HG02938 (cell line): ENCODE data around the gene ZBTB17.
"Not testable (repeated sequence)": the region's sequence is repeated elsewhere in the genome, so short reads cannot be mapped to it uniquely, and the experiment has no call there.

Experiments used
- ATAC-seq: cut with Tn5 transposase; IDR thresholded peaks from one replicate; pipeline ENCODE4 v1.9.1; 2021; ENCODE audit warnings: mild to moderate bottlenecking, moderate library complexity; ENCODE audit not compliant: unreplicated experiment

The ZBTB17 gene

GRCh38 chr1:15938628-15939161 lies 37.2 kb downstream of the ZBTB17 start:
- no peak for ATAC-seq

GRCh38 chr1:15937706-15938168 lies 38.2 kb downstream of the ZBTB17 start:
- no peak for ATAC-seq

GRCh38 chr1:15937146-15937545 lies 38.8 kb downstream of the ZBTB17 start:
- ATAC-seq: no peak

- ATAC-seq: no peak
Observed at GRCh38 chr1:15936025-15936424, 39.9 kb downstream of the ZBTB17 start.

GRCh38 chr1:15935056-15935950 lies 40.6 kb downstream of the ZBTB17 start:
- no peak for ATAC-seq

- ATAC-seq: no peak
Observed at GRCh38 chr1:15934211-15935055, 41.5 kb downstream of the ZBTB17 start.

- no peak for ATAC-seq
Observed at GRCh38 chr1:15933684-15934083, 42.2 kb downstream of the ZBTB17 start.

- ATAC-seq: no peak
Observed at GRCh38 chr1:15932612-15933011, 43.3 kb downstream of the ZBTB17 start.

- no peak for ATAC-seq
Observed at GRCh38 chr1:15931884-15932283, 44.0 kb downstream of the ZBTB17 start.

GRCh38 chr1:15931401-15931800 lies 44.5 kb downstream of the ZBTB17 start:
- no peak for ATAC-seq

GRCh38 chr1:15928971-15929965 lies 46.6 kb downstream of the ZBTB17 start:
- ATAC-seq: no peak

GRCh38 chr1:15926448-15926847 lies 49.5 kb downstream of the ZBTB17 start:
- not testable (repeated sequence) for ATAC-seq

GRCh38 chr1:15923241-15923640 lies 52.7 kb downstream of the ZBTB17 start:
- ATAC-seq: no peak

GRCh38 chr1:15918962-15919715 lies 56.8 kb downstream of the ZBTB17 start:
- ATAC-seq: peak; percentile 67

- ATAC-seq: no peak
Observed at GRCh38 chr1:15916916-15917315, 59.0 kb downstream of the ZBTB17 start.

GRCh38 chr1:15916417-15916816 lies 59.5 kb downstream of the ZBTB17 start:
- no peak for ATAC-seq

GRCh38 chr1:15915991-15916390 lies 59.9 kb downstream of the ZBTB17 start:
- no peak for ATAC-seq

- ATAC-seq: not testable (repeated sequence)
Observed at GRCh38 chr1:15913607-15914006, 62.3 kb downstream of the ZBTB17 start.

- ATAC-seq: no peak
Observed at GRCh38 chr1:15911927-15912326, 64.0 kb downstream of the ZBTB17 start.
